ENCODE measurements around the gene KCNQ1.

DNA sequence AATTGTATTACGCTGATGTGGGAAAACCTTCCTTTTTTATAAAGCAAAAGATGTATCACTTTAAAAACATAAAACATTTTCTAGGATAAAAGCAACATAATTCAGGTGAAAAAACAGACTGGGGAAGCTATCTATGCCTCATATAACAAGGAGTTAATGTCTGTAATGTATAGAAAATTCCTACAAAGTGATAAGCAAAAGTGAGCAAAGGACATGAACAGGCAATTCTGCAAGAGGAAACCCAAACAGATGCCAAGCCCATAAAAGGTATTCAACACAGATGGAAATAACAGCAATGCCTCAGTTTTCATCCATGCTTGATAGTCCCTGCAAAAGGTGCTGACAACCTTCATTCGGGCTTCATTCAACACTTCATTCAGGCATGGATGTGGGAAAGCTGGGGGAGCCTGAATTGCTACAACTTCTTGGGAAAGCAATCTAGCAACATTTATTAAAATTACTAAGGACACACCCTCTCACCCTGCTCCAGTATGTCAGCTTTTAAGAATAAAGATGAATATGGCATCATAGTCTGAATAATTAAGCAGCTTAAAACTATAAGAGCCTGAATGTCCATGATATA, 215.6 kb downstream of the KCNQ1 start:
- TF ChIP-seq POLR2A (IDR thresholded peaks at IDR 0.05; ENCODE audit: low read length) = no peak
- no peak for TF ChIP-seq GATA1 (IDR thresholded peaks at IDR 0.05; ENCODE audit: low read depth, low read length)
